ENCODE results near the gene CDH13. TPM values are rescaled to one million over a fixed set of nuclear protein-coding genes. Genes with fewer than 3 reads are reported as not detected.
A peak's percentile ranks its signal among the peaks of the same experiment; 100 is the strongest.

Gene CDH13
- total and polyA plus RNA-seq, 2 of the 8 experiments (the other 6 are each of a cell fraction or from before 2014, with no cell fraction given) = 2.3 to 2.4 TPM

- Histone ChIP-seq H3K79me2 (ENCODE audit: control insufficient read depth in 1 of 2, insufficient read depth in 2 of 2, low read length in 2 of 2) (no peaks in the 10 kb centered on the region), H4K5ac (ENCODE audit: insufficient read length, low read depth, low read length) (no peak overlapping the region), H2AFZ (ENCODE audit: low read length) (no peak overlapping the region), H3K9ac (replicated peaks in 1 of 4; ENCODE audit: extremely low read depth in 1 of 4, low read depth in 3 of 4, low read length in 3 of 4) (no peak overlapping the region), H4K8ac (ENCODE audit: extremely low read depth, insufficient read depth, low read length) (no peak overlapping the region), H3K79me1 (ENCODE audit: low read depth, low read length) (no peaks in the 10 kb centered on the region), H2BK12ac (ENCODE audit: low read depth, low read length) (no peak overlapping the region), H3K36me3 (ENCODE audit: control insufficient read depth in 2 of 4, insufficient read depth in 4 of 4, low read length in 3 of 4) (no peaks in the 10 kb centered on the region), H4K91ac (replicated peaks; ENCODE audit: insufficient read length, low read length) (no peak overlapping the region), H2BK20ac (ENCODE audit: low read length) (no peak overlapping the region), H3K56ac (replicated peaks; ENCODE audit: insufficient read length, low read depth, low read length) (no peak overlapping the region), H3K23me2 (ENCODE audit: low read depth, low read length) (no peaks in the 10 kb centered on the region), H3K4me3 (ENCODE audit: extremely low read depth in 1 of 4, insufficient read depth in 2 of 4, low read depth in 3 of 4, low read length in 4 of 4) (no peak overlapping the region), H3K27ac (ENCODE audit: low read depth, low read length) (no peak overlapping the region), H4K20me1 (replicated peaks in 1 of 2; ENCODE audit: control insufficient read depth in 1 of 2, insufficient read depth in 2 of 2, low read length in 2 of 2) (no peaks in the 10 kb centered on the region), H2BK5ac (ENCODE audit: low read depth, low read length) (no peak overlapping the region), H3K9me3 (ENCODE audit: insufficient read depth in 2 of 2, low read depth in 1 of 2, low read length in 1 of 2) (0 out of 4 replicates have a peak, but pooled peaks cover 0 to 5% of the 10 kb centered on the region in 2 experiments), H3K18ac (ENCODE audit: extremely low read depth, low read length) (no peak overlapping the region), H3K23ac (ENCODE audit: insufficient read length) (no peak overlapping the region), H2AK5ac (ENCODE audit: low read depth, low read length) (no peak overlapping the region), H3K27me3 (replicated peaks in 1 of 4; ENCODE audit: control insufficient read depth in 3 of 4, extremely low read depth in 1 of 4, insufficient read depth in 3 of 4, low read length in 3 of 4) (no peaks in the 10 kb centered on the region), H3K4me2 (ENCODE audit: insufficient read depth in 1 of 2, low read depth in 2 of 2, low read length in 2 of 2) (no peak overlapping the region), H3K14ac (ENCODE audit: insufficient read length) (no peak overlapping the region), H3K4me1 (replicated peaks in 1 of 4; ENCODE audit: control insufficient read depth in 3 of 4, insufficient read depth in 4 of 4, low read length in 3 of 4) (no peaks in the 10 kb centered on the region), H2BK15ac (ENCODE audit: low read length) (no peak overlapping the region), H2BK120ac (replicated peaks; ENCODE audit: low read depth, low read length) (no peak overlapping the region), H3K4ac (replicated peaks; ENCODE audit: insufficient read length, low read depth, low read length) (no peak overlapping the region)
- ChIA-PET CTCF (ENCODE audit: partially characterized antibody) (interaction anchor here (0.7 to 2.7 kb wide), 8 partner anchors 8 to 668 kb away, joined by 3 to 15 read pairs (median 3); no protein-coding TSS in a partner anchor), POLR2A (ENCODE audit: partially characterized antibody) (no interaction called here)
- FAIRE-seq (no peak), DNase-seq (ENCODE audit: low read depth in 1 of 2, low spot score in 2 of 2) (no peak)
- 75% methylated on average over 6 of the region's 6 CpGs; no CpG with 5 or more reads in 1 of the 2 experiments for WGBS, 2 experiments (ENCODE audit: extremely low coverage in 1 of 2, insufficient coverage in 1 of 2, insufficient read length in 1 of 2, insufficient replicate concordance in 2 of 2, low coverage in 1 of 2, low lambda C conversion rate in 2 of 2, missing lambda C conversion rate in 1 of 2)
- TF ChIP-seq TBP (IDR thresholded peaks at IDR 0.05; ENCODE audit: low read depth, low read length) (no peak), RAD21 (IDR thresholded peaks at IDR 0.05 in 1 of 2, conservative IDR thresholded peaks at IDR 0.05 in 1 of 2; ENCODE audit: low read depth in 2 of 2, low read length in 2 of 2) (peak; percentile 45 to 46; a peak in 3 of 4 replicates), ZNF274 (IDR thresholded peaks at IDR 0.05; ENCODE audit: borderline replicate concordance, extremely low read depth, low read length) (no peak), BCL11A (IDR thresholded peaks at IDR 0.05; ENCODE audit: low read depth in 2 of 2, low read length in 2 of 2) (no peak), CTCF (IDR thresholded peaks at IDR 0.05; ENCODE audit: control extremely low read depth in 1 of 3, insufficient read depth in 1 of 3, low read depth in 1 of 3, low read length in 3 of 3) (peak in 1 of 3 experiments; percentile 34; a peak in 1 of 4 replicates)
Observed at GRCh38 chr16:83393196-83393981, 766.6 kb downstream of the CDH13 start.
